ENCODE measurements around the gene ATG12. TPM values are rescaled to one million over a fixed set of nuclear protein-coding genes. Genes with fewer than 3 reads are reported as not detected.
"Not testable (repeated sequence)": the region's sequence is repeated elsewhere in the genome, so short reads cannot be mapped to it uniquely, and the experiment has no call there.

The ATG12 gene
- total RNA-seq, 1 donor from 2014 or later = 43.4 TPM

DNA sequence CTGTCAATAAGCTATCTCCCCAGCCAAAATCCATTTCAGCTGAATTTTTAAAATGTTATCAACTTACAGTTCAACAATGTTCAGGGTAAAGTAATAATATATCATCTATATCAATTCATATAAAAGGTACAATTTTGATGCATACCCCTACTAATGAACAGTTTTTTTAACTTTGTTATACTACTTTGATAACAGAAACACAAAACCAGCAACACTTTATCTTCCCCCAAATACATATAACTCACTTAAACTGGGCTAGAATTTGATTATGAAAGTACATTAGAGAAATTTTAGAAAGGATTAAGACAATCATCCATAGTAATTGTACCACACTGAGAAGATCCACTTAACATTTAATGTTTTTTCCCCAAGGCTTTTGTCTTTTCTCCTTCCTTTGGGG, 30.0 kb downstream of the ATG12 start:
- intact Hi-C loops (cut with micrococcal nuclease) = loop anchor here (10.0 kb wide), 1 partner anchor 763 kb away; the partner anchor contains the start of gene SEMA6A

- intact Hi-C loops (cut with micrococcal nuclease) = loop anchor here (10.0 kb wide), 1 partner anchor 764 kb away; the partner anchor contains the start of gene SEMA6A
Observed at GRCh38 chr5:115810761-115811160, 30.6 kb downstream of the ATG12 start.

GRCh38 chr5:115809946-115810345, 31.4 kb downstream of the ATG12 start:
- intact Hi-C loops (cut with micrococcal nuclease) = loop anchor here (10.0 kb wide), 1 partner anchor 765 kb away; the partner anchor contains the start of gene SEMA6A

GRCh38 chr5:115808066-115808465, 33.3 kb downstream of the ATG12 start:
- intact Hi-C loops (cut with micrococcal nuclease) = not testable (repeated sequence)

DNA sequence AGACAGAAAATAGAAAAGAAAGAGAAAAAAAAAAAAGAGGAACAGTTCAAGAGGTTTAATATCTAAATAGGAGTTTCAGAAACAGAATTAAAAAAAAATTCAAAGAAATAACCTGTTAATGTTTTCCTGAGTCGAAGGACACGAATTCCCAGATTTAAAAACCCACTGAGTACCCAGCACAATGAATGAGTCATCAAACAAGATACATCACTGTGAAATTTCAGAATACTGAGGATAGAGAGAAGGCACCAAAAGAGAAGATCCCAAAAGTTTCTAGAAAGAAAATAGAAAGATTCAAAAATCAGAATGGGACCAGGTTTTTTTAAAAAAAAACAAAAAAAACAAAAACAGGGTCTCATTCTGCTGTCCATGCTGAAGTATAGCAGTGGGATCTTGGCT, 33.7 kb downstream of the ATG12 start:
- intact Hi-C loops (cut with micrococcal nuclease) = no loop called here

DNA sequence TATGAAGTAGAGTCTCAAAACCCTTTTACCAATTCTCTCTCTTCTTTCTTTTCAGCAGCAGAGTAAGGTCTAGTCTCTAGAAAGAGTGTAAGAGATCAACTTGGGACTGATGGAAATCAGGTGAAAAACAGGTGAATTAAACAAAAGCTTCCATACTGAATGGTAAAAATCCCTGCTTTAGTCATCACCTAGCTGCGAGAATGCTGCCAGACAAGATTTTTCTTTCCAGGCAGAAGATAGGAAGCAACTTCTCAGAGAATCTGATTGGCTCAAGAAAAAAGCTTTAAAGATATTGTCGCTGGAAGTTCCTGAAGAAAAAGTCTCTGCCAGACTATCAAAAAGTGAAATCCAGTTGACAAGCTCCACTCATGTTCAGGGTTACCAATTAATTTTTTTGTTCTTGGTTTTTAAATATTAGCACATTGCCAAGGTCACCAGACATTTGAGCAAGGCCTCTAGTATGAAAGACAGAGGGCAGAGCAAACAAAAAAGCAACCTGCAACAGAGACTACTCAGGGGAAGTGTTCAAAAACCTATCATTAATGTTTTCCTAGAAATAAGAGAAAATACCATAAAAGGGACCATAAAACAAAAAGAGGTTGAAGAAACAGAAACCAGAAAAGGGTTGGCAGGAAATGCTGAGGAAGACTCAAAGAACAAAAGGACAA, 34.2 kb downstream of the ATG12 start:
- intact Hi-C loops (cut with micrococcal nuclease) = no loop called here

DNA sequence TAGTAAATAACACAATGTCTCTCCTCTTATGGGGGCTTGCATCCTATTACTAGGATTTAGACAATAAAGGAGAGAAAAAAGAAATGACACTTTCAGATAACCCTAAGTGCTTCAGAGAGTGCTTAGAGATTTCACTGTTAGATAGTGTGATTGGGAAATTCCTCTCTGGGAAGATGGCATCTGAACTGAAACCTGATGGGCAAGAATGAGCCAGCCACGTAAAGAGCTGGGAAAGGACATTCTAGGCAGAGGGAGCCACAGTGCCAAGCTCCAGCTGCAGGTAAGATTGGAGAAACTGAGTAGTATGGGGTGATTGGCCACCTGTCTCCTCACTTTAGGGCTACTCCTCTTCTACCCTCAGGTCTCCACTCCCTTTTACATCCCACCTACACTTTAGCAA, 39.4 kb downstream of the ATG12 start:
- intact Hi-C loops (cut with micrococcal nuclease) = no loop called here

DNA sequence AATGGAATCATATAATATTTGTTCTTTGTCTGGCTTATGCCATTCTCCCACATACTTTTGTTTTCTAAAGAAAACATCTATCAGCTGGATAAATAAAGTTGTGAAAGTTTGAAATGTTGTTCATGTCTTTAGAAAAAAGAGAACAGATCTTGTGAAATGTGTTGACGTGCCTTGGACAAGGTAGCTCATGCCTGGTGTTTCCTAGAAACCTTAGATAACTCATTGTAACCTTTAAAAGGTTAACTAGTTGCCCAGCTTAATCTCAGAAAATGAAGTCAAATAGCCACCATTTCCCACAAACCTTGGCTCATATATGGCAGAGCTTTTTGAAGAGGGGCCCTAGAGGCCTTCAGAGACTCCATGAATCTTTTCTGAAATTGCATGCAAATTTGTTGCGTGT, 40.2 kb downstream of the ATG12 start:
- intact Hi-C loops (cut with micrococcal nuclease) = no loop called here

DNA sequence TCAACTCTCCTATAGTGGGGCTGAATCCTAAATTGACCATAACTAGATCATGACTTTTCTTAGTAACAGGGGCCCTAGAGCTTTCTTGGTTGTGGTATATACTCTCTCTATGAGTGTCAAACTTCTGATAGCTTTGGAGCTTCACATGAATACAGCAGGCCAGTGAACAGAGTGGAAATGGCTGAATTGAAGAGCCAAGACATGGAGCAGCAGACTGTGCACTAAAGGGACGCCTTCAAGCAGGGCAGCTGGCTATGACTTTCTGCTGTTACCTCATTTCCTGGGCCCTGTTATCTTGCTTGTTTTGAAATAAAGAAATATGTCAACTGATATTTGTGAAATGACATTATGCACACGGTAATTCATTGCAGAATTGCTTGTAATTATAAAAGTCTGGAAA, 41.3 kb downstream of the ATG12 start:
- intact Hi-C loops (cut with micrococcal nuclease) = no loop called here

DNA sequence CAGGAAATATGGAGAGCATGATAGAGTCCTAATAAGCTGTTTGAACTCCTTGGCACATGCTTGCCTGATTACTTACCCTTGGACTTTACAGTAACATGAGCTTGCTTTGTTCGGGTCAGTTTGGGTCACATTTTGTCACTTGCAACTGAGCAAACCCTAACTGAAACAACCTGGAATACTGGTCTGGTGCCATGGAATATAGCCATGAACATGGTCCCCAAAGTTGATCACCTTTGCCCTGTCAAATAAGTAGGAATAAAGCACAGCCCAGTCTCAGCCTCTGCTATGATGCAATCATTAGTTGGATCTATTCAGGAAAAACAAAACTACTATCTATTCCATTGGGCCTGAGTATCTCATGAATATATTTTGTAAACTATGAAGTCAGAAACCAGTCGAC, 43.1 kb downstream of the ATG12 start:
- intact Hi-C loops (cut with micrococcal nuclease) = no loop called here

DNA sequence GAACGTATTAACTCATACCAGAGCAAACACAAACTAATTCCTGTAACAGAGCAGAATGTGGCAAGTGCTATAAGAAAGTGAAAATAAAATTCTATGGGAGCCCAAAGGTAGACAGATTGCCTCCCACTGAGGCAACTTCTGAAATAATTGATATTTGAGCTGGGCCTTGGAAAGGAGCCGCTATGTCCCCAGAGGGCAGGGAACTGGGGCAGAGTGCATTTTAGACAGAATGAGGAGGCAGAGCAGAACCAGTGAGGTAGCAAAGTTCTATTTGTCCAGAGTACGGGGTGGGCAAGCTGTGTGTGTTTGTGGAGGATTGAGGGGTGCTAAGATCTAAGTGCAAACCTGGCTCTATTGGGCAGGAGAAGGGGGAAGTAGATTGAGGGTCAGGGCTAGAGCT, 44.7 kb downstream of the ATG12 start:
- intact Hi-C loops (cut with micrococcal nuclease) = no loop called here

DNA sequence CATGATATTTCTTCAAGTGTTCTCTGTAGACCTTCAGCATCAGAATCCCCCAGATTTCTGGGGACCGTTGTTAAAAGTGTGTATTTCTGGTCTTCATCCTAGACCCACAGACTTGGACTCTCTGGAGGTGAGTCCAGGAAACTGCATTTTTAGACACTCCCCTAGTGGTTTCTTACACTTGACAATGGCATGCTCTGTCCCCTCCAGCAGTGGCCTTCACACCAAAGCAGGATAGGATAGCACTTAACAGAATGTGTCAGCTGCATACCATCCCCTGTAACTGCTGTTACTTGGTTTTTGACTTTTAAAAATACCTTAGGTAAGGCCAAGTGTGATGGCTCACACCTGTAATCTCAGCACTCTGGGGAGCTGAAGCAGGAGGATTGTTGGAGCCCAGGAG, 45.7 kb downstream of the ATG12 start:
- intact Hi-C loops (cut with micrococcal nuclease) = no loop called here

GRCh38 chr5:115788440-115788839, 52.9 kb downstream of the ATG12 start:
- intact Hi-C loops (cut with micrococcal nuclease) = no loop called here

DNA sequence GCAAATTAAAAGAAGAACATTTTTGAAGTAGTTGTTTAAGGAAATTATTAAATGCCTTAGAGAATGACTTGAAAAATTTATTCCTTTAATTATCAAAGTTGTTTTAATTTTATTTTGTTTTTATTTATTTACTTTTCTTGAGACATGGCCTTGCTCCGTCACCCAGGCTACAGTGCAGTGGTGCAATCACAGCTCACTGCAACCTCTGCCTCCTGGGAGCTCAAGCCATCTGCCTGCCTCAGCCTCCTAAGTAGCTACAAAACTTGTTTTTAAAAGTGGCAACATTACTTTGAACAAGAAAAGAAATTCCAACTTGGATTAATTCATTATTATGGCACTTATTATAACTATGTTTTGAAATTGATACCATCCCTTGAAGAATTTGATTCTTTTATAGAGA, 53.9 kb downstream of the ATG12 start:
- intact Hi-C loops (cut with micrococcal nuclease) = no loop called here

DNA sequence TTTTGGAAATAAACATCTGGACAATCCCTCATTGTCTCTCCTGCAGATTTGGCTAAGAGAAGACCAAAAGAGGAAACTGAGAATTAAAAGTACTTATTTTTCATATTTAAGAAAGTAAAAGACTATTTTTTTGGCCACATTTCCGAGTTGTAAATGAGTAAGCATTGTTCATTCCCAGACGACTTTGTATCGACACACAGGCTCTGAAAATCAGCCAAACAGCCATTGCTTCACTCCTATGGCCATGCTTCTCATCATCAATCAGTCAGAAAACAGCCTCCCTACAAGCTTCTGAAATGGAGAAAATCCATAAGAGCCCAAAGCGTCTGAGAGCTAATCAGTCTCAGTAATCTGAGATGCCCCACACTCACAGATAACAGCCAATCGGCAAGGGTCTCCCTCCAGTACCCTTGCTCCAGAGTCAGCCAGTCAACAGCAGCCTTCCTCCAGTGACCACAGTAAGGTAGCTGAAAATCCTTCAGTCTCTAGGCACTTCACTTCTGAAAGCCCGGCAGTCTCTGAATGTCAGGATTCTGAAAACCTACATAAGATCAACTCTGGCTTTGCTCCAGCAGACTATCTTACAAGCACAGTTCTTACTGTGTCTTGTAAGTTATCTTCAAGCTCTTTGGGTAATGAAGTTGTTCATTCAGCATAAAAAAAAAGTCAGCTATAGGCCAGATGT, 55.8 kb downstream of the ATG12 start:
- intact Hi-C loops (cut with micrococcal nuclease) = no loop called here

DNA sequence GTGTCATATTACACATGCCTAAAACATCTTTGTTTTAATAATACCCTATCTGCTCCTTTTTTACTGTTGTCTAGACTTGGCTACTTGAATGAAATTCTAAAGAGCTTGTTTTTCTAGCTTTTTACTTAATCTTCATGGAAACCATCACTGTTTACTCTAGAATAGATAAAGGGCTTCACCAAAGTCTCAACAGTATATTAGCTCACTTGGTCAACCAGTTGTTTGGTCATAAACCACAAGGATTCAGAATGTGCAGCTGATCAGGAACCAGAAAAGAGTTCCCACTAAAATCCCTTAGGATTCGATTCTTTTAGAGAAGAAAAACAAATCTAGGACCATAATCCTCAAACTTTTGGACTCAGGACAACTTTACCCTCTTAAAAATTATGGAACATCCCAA, 62.9 kb downstream of the ATG12 start:
- intact Hi-C loops (cut with micrococcal nuclease) = no loop called here

Other genes starting within 250 kb of the ATG12 start
- 3.3 and 3.5 TPM in 2 replicates for gene TICAM2, start 239.1 kb downstream of the ATG12 start, total RNA-seq
- 51.9 and 52.6 TPM in 2 replicates for gene TMED7, start 215.5 kb downstream of the ATG12 start, total RNA-seq
- 0.46 and 0.61 TPM in 2 replicates for gene CDO1, start 24.9 kb downstream of the ATG12 start, total RNA-seq
- gene AP3S1, start 370 bp upstream of the ATG12 start, total RNA-seq = 43.7 and 49.8 TPM in 2 replicates
- 0.07 TPM in 1 of 2 replicates, not detected in the other for gene LVRN, start 120.9 kb upstream of the ATG12 start, total RNA-seq
- gene ARL14EPL, start 190.9 kb upstream of the ATG12 start, total RNA-seq = not detected in 2 replicates
- 28.8 and 30.1 TPM in 2 replicates for gene COMMD10, start 243.5 kb upstream of the ATG12 start, total RNA-seq